Activated T-helper 1 cell treated with Interleukin-2 at 50 U/mL for 16 hours (primary cell): ENCODE measurements around the gene MAP1LC3B.
"Not testable (repeated sequence)": the region's sequence is repeated elsewhere in the genome, so short reads cannot be mapped to it uniquely, and the experiment has no call there.

Source experiments
- DNase-seq: peaks from one replicate; pipeline ENCODE4 v3.0.0-alpha.2; 2020; ENCODE audit warnings: low read depth

Gene MAP1LC3B

DNA sequence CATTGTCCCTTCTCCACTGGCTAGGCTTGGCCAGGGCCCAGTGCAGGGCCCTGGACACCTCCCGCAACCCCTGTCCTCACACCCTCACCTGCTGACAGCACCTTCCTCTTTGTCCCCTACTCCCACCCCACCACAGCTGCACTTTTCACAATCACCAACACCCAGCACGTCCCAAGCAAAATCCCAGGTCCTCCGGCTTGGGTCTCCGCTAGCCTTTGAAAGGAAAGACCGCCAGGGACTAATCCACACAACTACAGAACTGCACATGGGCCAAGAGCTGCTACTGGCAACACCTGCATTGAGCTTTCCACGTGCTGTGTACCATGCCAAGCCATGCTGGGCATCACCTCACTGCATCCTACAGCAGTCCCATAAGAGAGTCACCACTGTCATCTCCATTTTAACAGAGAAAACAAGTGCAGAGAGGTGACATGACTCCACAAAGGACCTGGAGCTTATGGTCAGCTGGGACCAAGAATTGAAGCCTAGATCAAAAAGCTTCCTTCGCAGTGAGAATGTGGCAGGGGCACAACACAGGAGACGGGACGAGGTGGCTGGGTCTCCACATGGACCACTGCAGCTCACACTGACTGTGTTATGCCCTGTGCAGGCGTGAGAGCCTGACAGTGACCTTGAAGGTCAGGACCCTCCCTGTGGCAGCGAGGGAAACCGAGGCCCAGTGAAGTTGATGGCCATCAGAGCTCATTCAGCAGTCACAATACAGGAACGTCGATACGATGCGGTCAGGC lies 31.1 kb upstream of the MAP1LC3B start:
- no peak for DNase-seq

- no peak for DNase-seq
These were observed 30.1 kb upstream of the MAP1LC3B start for GRCh38 chr16:87361916-87362619.

- not testable (repeated sequence) for DNase-seq
These were observed 29.1 kb upstream of the MAP1LC3B start for GRCh38 chr16:87362828-87363559.

GRCh38 chr16:87363771-87364455 lies 28.2 kb upstream of the MAP1LC3B start:
- no peak for DNase-seq

DNA sequence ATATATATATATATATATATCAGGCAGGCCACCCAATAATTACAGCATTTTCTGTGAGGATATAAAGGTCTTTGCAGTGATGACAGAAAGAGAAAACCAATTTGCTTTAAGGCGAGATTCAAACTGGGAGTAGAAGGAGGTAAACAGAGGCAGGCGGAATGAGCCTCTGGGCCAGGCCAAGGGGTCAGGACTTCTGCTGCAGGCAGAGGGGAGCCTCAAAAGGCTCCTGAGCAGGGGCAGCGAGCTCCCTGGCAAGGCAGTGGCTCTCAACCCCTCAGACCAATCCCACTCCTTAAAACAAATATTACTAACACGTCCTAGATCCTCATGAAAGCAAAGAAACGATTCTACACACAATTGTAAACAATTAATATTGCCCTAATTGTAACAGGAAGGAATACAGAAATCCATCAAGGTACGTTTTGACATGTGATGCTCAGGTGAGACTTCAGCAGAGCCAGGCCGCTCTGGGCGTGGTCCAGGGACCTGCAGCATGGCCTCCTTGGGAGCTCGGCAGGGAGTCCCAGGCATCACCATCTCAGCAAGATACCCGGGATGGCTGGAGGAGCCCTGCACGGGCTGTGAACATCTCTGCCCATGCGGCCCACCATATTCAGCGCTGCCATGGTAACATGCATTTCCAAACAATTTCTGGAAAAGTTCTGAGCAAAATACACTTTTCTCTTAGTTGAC lies 27.0 kb upstream of the MAP1LC3B start:
- no peak for DNase-seq

DNA sequence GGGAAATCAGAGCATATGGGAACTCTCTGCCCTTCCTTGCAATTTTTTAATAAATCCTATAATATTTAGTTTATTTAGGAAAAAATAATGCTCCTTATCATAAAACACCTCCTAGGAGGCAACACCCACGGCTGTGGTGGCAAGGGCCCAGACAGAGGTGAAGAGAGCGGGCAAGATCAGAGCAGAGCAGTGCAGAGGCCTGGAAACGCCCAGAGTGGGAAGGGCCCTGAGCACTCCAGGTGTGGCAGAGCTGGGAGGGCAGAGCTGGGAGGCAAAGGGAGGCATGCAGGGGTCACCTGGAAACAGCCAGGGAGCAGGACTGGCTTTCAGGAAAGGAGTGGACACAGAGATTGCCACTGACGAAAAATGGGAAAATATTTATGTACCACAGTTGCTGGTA lies 25.8 kb upstream of the MAP1LC3B start:
- no peak for DNase-seq

GRCh38 chr16:87366930-87367329 lies 25.2 kb upstream of the MAP1LC3B start:
- no peak for DNase-seq

DNA sequence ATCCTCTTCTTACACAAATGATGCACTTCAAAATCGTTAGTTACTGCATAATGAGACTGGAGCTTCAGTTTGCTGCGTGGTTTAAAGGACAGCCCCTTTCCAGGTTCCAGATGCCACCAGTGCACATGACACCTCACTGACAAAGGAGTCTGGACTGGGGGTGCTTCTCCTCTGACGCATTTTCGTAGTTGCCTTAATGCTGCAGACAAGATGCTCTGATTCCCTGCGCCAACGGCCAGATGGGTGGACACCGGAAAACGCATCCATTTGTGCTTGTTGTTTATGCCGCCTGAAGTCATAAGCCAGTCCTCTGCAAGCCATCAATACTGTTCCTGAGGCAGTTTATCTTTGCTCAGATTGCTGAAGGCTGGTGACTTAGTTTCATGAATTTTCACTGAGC lies 24.6 kb upstream of the MAP1LC3B start:
- no peak for DNase-seq

GRCh38 chr16:87368029-87368770 lies 23.9 kb upstream of the MAP1LC3B start:
- no peak for DNase-seq

DNA sequence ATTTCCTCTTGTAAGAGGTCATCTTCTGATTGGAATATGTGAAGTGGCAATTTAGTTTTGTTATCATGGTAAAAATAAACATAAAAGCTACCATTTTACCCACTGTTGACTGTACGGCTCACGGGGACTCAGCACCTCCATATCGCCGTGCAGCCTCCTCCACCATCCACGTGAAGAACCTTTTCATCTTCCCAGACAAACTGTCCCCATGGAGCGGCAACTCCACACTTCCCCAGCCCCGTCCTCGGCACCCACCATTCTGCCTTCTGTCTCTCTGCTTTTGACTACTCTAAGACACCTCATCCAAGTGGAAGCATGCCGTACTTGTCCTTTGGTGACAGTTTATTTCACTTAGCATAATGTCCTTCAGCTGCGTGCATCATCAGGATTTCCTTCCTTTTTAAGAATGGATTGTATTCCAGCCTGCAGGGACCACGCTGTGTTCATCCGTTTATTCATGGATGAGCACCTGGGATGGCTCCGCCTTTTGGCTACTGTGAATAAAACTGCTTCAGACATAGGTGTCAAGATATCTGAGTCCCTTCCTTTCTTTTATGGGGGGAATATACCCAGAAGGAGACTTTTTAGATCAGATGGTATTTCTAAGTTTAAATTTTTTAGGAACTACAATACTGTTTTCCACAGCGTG lies 22.9 kb upstream of the MAP1LC3B start:
- no peak for DNase-seq

DNA sequence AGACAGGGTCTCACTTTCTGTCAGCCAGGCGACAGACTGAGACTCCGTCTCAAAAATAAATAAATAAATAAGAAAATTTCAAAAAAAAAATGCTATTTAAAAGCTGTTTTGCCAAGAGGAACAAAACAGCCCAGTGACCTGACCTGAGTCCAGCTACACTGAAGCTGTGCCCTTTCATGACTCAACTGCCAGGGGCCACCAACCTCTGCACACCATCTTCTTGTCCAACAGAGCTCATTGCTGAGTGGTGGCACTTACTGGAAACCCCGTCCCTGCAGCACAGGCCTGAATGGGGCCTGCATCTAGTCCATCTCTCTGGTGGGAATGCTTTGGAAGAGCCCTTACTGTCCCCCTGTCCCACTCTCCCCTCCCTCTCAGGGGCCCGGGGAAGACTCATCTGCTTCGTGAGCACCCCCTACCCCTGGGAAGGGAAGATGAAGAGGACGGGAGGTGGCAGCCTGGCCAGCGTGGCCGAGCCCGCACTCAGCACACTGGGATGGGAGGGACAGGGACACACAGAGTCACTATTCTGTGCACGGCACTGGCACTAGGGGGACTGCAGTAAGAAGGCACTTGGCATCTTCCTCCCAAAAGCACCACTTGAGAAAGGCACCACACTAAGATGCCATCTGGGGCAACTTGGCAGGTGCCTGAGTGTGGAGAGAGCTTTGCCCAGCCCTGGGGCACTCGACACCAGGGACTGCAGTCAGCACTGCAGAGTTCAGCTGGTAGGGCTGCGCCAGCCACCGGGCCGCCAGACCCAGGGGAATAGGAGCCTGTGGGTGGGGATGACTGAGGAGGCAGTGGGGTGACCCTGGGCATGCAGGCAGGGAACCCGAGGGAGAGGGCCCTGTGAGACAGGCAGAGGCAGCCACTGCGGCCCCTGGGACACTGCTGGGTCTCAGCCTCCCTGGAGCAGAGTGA lies 22.1 kb upstream of the MAP1LC3B start:
- no peak for DNase-seq

GRCh38 chr16:87371261-87371866 lies 20.8 kb upstream of the MAP1LC3B start:
- DNase-seq, result no peak

- DNase-seq, result no peak
These were observed 19.8 kb upstream of the MAP1LC3B start for GRCh38 chr16:87372305-87372704.

DNA sequence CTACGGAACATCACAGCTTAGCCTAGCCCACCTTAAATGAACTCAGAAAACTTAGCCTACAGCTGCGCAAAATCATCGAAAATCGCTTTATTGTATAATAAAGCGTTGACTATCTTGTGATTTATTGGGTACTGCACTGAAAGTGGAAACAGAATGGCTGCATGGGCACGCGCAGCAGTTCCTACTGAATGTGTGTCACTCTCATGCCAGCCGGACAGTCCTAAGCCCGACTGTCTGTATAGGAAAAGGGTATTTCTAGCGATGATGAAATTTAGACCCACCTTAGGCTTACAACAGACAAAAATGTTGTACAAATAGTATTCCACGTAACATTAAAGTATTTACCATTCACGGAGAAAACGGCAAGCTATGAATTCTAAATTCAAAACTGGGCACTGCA lies 17.8 kb upstream of the MAP1LC3B start:
- DNase-seq, result no peak

- no peak for DNase-seq
These were observed 16.6 kb upstream of the MAP1LC3B start for GRCh38 chr16:87375426-87376135.

GRCh38 chr16:87376660-87377059 lies 15.5 kb upstream of the MAP1LC3B start:
- DNase-seq, result no peak

GRCh38 chr16:87379312-87379752 lies 12.8 kb upstream of the MAP1LC3B start:
- DNase-seq, result not testable (repeated sequence)

- no peak for DNase-seq
These were observed 11.7 kb upstream of the MAP1LC3B start for GRCh38 chr16:87380403-87380802.
